Activated CD4-positive, alpha-beta T cell treated with anti-CD3 and anti-CD28 coated beads for 24 hours (primary cell): ENCODE measurements around the gene ATAD2B.

ENCODE experiments used
- DNase-seq, 2 donors: peaks; one replicate each; pipeline ENCODE4 v3.0.0-alpha.2; 2020; ENCODE audit warnings: low read depth in 2 of 2

The ATAD2B gene

GRCh38 chr2:23837871-23838270 is 89.1 kb downstream of the ATAD2B start:
- DNase-seq, result no peak

- no peak for DNase-seq
Measured at GRCh38 chr2:23836971-23837565, 89.9 kb downstream of the ATAD2B start.

- no peak for DNase-seq
Measured at GRCh38 chr2:23836505-23836904, 90.4 kb downstream of the ATAD2B start.

GRCh38 chr2:23835988-23836387 is 90.9 kb downstream of the ATAD2B start:
- no peak for DNase-seq

GRCh38 chr2:23835423-23835822 is 91.5 kb downstream of the ATAD2B start:
- no peak for DNase-seq

GRCh38 chr2:23828986-23829385 is 97.9 kb downstream of the ATAD2B start:
- DNase-seq, result no peak

GRCh38 chr2:23828256-23828980 is 98.5 kb downstream of the ATAD2B start:
- DNase-seq, result no peak

GRCh38 chr2:23827287-23827686 is 99.6 kb downstream of the ATAD2B start:
- DNase-seq, result no peak

GRCh38 chr2:23826771-23827170 is 100.2 kb downstream of the ATAD2B start:
- no peak for DNase-seq

- no peak for DNase-seq
Measured at GRCh38 chr2:23826040-23826439, 100.9 kb downstream of the ATAD2B start.

- peak in 1 of 2 donors; percentile 35 for DNase-seq
Measured at GRCh38 chr2:23824777-23825212, 102.1 kb downstream of the ATAD2B start.

- DNase-seq, result no peak
Measured at GRCh38 chr2:23823863-23824262, 103.1 kb downstream of the ATAD2B start.

GRCh38 chr2:23814963-23815362 is 112.0 kb downstream of the ATAD2B start:
- DNase-seq, result no peak

- DNase-seq, result no peak
Measured at GRCh38 chr2:23813438-23813837, 113.5 kb downstream of the ATAD2B start.

GRCh38 chr2:23809150-23809549 is 117.8 kb downstream of the ATAD2B start:
- no peak for DNase-seq

GRCh38 chr2:23806665-23807249 is 120.2 kb downstream of the ATAD2B start:
- DNase-seq, result no peak

- no peak for DNase-seq
Measured at GRCh38 chr2:23806201-23806600, 120.7 kb downstream of the ATAD2B start.

GRCh38 chr2:23803965-23804542 is 122.9 kb downstream of the ATAD2B start:
- DNase-seq, result no peak

GRCh38 chr2:23803264-23803964 is 123.5 kb downstream of the ATAD2B start:
- DNase-seq, result no peak

GRCh38 chr2:23801396-23801795 is 125.5 kb downstream of the ATAD2B start:
- no peak for DNase-seq

- no peak for DNase-seq
Measured at GRCh38 chr2:23794234-23794633, 132.7 kb downstream of the ATAD2B start.

GRCh38 chr2:23793476-23793875 is 133.4 kb downstream of the ATAD2B start:
- DNase-seq, result no peak
